WI38 (cell line): ENCODE data around the gene STAT5B.

Experiments used
- H3K4me3 ChIP-seq: 2 replicates; pipeline ENCODE4 v1.5.1; 2011; ENCODE audit warnings: low read depth, mild to moderate bottlenecking, control low read depth, low read length
- TF ChIP-seq, protein P1 (sequence below): IDR thresholded peaks from 2 replicates; pipeline ENCODE4 v1.5.1; 2012; ENCODE audit warnings: low read depth, mild to moderate bottlenecking, control low read depth, low read length

The STAT5B gene

DNA sequence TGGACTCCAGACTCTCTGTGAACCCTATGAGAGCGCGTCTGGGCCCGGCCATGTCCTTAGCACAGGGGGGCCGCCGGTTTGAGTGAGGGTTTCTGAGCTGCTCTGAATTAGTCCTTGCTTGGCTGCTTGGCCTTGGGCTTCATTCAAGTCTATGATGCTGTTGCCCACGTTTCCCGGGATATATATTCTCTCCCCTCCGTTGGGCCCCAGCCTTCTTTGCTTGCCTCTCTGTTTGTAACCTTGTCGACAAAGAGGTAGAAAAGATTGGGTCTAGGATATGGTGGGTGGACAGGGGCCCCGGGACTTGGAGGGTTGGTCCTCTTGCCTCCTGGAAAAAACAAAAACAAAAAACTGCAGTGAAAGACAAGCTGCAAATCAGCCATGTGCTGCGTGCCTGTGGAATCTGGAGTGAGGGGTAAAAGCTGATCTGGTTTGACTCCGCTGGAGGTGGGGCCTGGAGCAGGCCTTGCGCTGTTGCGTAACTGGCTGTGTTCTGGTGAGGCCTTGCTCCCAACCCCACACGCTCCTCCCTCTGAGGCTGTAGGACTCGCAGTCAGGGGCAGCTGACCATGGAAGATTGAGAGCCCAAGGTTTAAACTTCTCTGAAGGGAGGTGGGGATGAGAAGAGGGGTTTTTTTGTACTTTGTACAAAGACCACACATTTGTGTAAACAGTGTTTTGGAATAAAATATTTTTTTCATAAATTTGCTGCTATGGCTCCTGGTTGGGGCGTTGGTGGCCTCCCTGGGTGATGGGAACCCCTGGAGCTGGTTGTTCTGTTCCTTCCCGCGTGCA is 35.2 kb upstream of the STAT5B start:
- H3K4me3 ChIP-seq: no peak overlapping the region
- TF ChIP-seq, protein P1, sequence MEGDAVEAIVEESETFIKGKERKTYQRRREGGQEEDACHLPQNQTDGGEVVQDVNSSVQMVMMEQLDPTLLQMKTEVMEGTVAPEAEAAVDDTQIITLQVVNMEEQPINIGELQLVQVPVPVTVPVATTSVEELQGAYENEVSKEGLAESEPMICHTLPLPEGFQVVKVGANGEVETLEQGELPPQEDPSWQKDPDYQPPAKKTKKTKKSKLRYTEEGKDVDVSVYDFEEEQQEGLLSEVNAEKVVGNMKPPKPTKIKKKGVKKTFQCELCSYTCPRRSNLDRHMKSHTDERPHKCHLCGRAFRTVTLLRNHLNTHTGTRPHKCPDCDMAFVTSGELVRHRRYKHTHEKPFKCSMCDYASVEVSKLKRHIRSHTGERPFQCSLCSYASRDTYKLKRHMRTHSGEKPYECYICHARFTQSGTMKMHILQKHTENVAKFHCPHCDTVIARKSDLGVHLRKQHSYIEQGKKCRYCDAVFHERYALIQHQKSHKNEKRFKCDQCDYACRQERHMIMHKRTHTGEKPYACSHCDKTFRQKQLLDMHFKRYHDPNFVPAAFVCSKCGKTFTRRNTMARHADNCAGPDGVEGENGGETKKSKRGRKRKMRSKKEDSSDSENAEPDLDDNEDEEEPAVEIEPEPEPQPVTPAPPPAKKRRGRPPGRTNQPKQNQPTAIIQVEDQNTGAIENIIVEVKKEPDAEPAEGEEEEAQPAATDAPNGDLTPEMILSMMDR: no peak

DNA sequence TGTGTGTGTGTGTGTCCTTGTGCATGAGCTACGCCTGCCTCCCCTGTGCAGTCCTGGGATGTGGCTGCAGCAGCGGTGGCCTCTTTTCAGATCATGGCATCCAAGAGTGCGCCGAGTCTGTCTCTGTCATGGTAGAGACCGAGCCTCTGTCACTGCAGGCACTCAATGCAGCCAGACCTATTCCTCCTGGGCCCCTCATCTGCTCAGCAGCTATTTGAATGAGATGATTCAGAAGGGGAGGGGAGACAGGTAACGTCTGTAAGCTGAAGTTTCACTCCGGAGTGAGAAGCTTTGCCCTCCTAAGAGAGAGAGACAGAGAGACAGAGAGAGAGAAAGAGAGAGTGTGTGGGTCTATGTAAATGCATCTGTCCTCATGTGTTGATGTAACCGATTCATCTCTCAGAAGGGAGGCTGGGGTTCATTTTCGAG is 34.6 kb upstream of the STAT5B start:
- TF ChIP-seq, protein P1: no peak
- no peak overlapping the region for H3K4me3 ChIP-seq

DNA sequence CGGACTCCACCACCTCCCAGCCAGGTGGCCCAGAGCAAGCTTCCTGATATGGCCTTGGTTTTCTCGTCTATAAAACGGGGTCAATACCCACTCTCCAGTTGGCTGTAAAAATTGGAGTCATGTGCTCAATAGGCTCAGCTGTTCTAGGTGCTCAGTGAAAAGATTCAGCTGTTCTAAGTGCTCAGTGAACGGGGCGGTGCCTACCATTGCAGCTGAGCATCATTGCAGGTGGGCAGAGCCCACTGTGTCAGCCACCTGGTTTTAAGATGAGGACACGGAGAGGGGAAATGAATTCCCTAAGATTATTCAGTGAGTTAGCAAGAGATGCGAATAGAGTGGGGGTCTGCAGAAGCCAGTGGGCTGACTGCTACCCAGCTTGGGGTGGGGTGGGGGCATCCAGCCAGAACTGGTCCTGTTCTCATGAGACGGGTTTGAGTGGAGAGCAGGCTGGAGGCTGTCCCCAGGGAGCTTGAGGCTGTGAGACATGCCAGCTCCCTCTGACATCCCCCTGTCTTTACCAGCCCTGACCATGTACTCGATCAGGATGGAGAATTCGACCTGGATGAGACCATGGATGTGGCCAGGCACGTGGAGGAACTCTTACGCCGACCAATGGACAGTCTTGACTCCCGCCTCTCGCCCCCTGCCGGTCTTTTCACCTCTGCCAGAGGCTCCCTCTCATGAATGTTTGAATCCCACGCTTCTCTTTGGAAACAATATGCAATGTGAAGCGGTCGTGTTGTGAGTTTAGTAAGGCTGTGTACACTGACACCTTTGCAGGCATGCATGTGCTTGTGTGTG is 34.0 kb upstream of the STAT5B start:
- no peak overlapping the region for H3K4me3 ChIP-seq
- TF ChIP-seq, protein P1: no peak

DNA sequence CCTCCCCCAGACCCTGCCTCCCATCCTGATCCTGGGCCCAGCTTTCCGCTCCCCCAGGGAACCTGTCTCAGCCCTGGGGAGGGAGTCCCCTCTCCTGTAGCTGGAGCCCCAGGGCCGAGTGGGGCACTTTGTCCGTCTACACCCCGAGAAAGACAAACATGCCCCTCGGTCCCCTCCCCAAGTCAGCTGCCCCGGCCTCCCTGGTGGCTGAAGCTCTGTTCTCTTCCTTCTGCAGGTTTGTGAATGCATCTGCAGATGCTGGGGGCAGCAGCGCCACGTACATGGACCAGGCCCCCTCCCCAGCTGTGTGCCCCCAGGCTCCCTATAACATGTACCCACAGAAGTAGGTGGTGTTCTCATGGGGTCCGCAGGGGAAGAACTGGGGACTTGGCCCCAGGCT is 33.0 kb upstream of the STAT5B start:
- TF ChIP-seq, protein P1: no peak
- no peak overlapping the region for H3K4me3 ChIP-seq

DNA sequence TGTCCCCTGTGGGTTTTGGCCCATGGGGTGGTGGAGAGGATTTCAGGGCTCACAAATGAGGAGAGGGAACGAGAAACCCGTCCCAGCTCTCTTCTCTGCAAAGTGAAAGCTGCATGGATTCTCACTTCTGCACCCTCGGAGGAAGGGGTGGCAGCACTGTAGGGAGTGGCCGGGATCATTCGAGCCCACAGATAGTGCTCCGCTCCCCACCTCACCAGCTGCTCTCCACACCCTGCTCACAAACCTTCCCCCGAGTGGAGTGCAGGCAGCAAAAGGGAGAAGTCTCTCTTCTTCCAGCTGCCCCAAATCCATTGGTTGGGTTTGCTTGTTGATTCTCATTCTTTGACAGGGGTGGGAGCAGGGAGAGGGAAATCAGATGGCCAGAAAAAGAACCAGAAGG is 32.3 kb upstream of the STAT5B start:
- H3K4me3 ChIP-seq: no peak overlapping the region

DNA sequence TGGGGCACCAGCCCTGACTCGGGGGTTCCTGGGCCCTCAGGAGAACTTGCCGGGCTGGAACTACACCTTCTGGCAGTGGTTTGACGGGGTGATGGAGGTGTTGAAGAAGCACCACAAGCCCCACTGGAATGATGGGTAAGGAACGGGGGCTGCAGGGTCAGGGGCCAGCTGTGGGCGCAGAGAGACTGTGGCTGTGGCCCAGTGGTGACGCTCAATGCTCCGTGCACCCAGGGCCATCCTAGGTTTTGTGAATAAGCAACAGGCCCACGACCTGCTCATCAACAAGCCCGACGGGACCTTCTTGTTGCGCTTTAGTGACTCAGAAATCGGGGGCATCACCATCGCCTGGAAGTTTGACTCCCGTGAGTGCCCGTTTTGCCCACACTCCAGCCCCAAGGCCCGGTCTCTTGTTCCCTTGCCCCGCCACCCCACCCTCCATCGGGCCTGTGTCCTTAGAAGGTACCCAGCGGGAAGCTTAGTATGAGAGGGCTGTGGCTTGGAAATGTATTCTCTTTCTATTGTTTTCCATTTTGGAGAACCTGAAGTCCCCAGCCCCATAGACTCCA is 31.3 kb upstream of the STAT5B start:
- TF ChIP-seq, protein P1: no peak

More for the DNA sequence above, 32.3 kb upstream of the STAT5B start:
- TF ChIP-seq, protein P1: no peak

DNA sequence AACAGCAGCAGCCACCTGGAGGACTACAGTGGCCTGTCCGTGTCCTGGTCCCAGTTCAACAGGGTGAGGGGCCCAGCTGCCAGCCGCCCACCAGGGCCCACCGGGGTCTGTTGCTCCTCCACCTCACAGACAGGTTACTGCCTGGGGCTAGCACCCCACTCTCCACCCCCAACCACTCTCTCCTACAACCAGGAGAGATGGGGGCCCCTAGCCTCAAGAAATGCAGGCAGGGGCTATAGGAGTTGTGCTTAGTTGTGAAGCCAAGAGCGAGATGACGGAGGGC is 30.1 kb upstream of the STAT5B start:
- H3K4me3 ChIP-seq: no peak overlapping the region
- TF ChIP-seq, protein P1: no peak

More for the DNA sequence above, 31.3 kb upstream of the STAT5B start:
- H3K4me3 ChIP-seq: no peak overlapping the region
